ENCODE measurements around the gene SLC26A4. TPM values are rescaled to one million over a fixed set of nuclear protein-coding genes. Genes with fewer than 3 reads are reported as not detected.

Gene SLC26A4
- total and polyA plus RNA-seq, 9 of the 15 experiments (the other 6 are each of a cell fraction or from before 2014, with no cell fraction given): 0.09 to 1.2 (median 0.33) TPM

DNA sequence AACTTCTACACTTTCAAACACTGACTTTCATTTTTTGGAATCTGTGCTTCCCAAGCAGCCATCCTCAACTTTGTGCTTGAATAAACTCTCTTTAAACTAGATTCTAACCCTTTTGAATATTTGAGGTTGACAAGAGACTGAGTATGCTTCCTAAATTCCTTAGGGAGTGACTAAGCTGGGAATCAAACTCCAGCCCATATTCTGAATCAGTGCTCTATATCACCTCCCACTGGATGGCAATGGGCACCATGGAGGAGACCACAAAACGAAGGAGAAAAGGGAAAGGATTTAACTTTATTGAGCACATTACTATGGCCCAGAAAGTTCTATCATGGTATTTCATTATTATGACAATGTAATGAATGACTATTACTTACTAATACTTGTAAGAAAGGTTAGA is 17.2 kb upstream of the SLC26A4 start:
- Histone ChIP-seq H3K4me1 (replicated peaks in 1 of 2; ENCODE audit: control insufficient read depth in 2 of 2, insufficient read depth in 2 of 2, low read length in 2 of 2) (no peaks in the 10 kb centered on the region), H3K27ac (ENCODE audit: extremely low read depth, low read depth, low read length) (no peak overlapping the region), H2AFZ (ENCODE audit: low read depth, low read length) (no peak overlapping the region), H3K9ac (ENCODE audit: insufficient read depth in 1 of 2, low read depth in 2 of 2, low read length in 2 of 2) (no peak overlapping the region), H3K9me3 (replicated peaks; ENCODE audit: control insufficient read depth, insufficient read depth, low read depth, low read length) (no peaks in the 10 kb centered on the region), H3K36me3 (ENCODE audit: control insufficient read depth, insufficient read depth, low read length) (no peaks in the 10 kb centered on the region), H3K27me3 (ENCODE audit: control insufficient read depth in 2 of 2, insufficient read depth in 2 of 2, low read length in 2 of 2) (peaks cover 4 to 6% of the 10 kb centered on the region in 2 experiments; a peak in 2 of 5 replicates), H3K4me2 (ENCODE audit: insufficient read depth, low read length) (no peak overlapping the region), H3K4me3 (no peak overlapping the region), H4K20me1 (replicated peaks; ENCODE audit: control insufficient read depth, insufficient read depth, low read length) (no peaks in the 10 kb centered on the region), H3K9me1 (ENCODE audit: control insufficient read depth, insufficient read depth, low read length) (no peaks in the 10 kb centered on the region), H3K79me2 (ENCODE audit: control insufficient read depth, insufficient read depth, low read length) (no peaks in the 10 kb centered on the region)
- FAIRE-seq (no peak), DNase-seq (ENCODE audit: extremely low read depth in 1 of 4, low spot score in 3 of 4) (no peak), ATAC-seq (peak; percentile 48; the same call in 1 of the 3 replicates)
- intact Hi-C loops (cut with micrococcal nuclease) (loop anchor here (5.0 kb wide), 1 partner anchor 79 kb away; no protein-coding TSS in a partner anchor), in situ Hi-C loops (cut with MboI) (no loop called here)
- ChIA-PET CTCF (ENCODE audit: low intra/inter-chr PET ratio) (no interaction called here), POLR2A (interaction anchor here (1.7 kb wide), 1 partner anchor 12 kb away, joined by 8 read pairs; no protein-coding TSS in a partner anchor)
- 7% methylated on average over 1 of the region's 1 CpG for WGBS (ENCODE audit: insufficient coverage, low coverage, missing lambda C conversion rate)
- no TSS peak for BruUV-seq (replicated peaks)
- no peak for TF ChIP-seq RCOR1 (IDR thresholded peaks at IDR 0.05; ENCODE audit: borderline replicate concordance in 1 of 2, low read depth in 2 of 2, low read length in 2 of 2)
- TF ChIP-seq, protein P1, sequence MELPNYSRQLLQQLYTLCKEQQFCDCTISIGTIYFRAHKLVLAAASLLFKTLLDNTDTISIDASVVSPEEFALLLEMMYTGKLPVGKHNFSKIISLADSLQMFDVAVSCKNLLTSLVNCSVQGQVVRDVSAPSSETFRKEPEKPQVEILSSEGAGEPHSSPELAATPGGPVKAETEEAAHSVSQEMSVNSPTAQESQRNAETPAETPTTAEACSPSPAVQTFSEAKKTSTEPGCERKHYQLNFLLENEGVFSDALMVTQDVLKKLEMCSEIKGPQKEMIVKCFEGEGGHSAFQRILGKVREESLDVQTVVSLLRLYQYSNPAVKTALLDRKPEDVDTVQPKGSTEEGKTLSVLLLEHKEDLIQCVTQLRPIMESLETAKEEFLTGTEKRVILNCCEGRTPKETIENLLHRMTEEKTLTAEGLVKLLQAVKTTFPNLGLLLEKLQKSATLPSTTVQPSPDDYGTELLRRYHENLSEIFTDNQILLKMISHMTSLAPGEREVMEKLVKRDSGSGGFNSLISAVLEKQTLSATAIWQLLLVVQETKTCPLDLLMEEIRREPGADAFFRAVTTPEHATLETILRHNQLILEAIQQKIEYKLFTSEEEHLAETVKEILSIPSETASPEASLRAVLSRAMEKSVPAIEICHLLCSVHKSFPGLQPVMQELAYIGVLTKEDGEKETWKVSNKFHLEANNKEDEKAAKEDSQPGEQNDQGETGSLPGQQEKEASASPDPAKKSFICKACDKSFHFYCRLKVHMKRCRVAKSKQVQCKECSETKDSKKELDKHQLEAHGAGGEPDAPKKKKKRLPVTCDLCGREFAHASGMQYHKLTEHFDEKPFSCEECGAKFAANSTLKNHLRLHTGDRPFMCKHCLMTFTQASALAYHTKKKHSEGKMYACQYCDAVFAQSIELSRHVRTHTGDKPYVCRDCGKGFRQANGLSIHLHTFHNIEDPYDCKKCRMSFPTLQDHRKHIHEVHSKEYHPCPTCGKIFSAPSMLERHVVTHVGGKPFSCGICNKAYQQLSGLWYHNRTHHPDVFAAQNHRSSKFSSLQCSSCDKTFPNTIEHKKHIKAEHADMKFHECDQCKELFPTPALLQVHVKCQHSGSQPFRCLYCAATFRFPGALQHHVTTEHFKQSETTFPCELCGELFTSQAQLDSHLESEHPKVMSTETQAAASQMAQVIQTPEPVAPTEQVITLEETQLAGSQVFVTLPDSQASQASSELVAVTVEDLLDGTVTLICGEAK (IDR thresholded peaks at IDR 0.05): 0 out of 2 replicates have a peak, but pooled peaks have one; percentile 32
- TF ChIP-seq, protein P1 (CRISPR knock-in tag; IDR thresholded peaks at IDR 0.05): no peak
- no peak for TF ChIP-seq ZNF639 (CRISPR knock-in tag; conservative IDR thresholded peaks at IDR 0.05 in 1 of 2, IDR thresholded peaks at IDR 0.05 in 1 of 2)
- no peak for TF ChIP-seq ZFP1 (CRISPR knock-in tag; IDR thresholded peaks at IDR 0.05)
- TF ChIP-seq TSC22D4 (tag; IDR thresholded peaks at IDR 0.05): no peak
- no peak for TF ChIP-seq COPS2 (conservative IDR thresholded peaks at IDR 0.05)
- TF ChIP-seq HNRNPLL (IDR thresholded peaks at IDR 0.05; ENCODE audit: low read depth, low read length, poor library complexity, severe bottlenecking): no peak
- TF ChIP-seq LEF1 (IDR thresholded peaks at IDR 0.05): no peak
- TF ChIP-seq ZNF707 (CRISPR knock-in tag; conservative IDR thresholded peaks at IDR 0.05): no peak
- TF ChIP-seq ELF2 (CRISPR knock-in tag; IDR thresholded peaks at IDR 0.05): no peak
- TF ChIP-seq SMARCB1 (IDR thresholded peaks at IDR 0.05; ENCODE audit: insufficient read length, low read depth): no peak
- no peak for TF ChIP-seq ZNF133 (CRISPR knock-in tag; IDR thresholded peaks at IDR 0.05)
- no peak for TF ChIP-seq MECOM (CRISPR knock-in tag; IDR thresholded peaks at IDR 0.05)
